GM12801 (cell line): ENCODE data around the gene NUP43.

Experiments
- CTCF ChIP-seq: IDR thresholded peaks from one replicate; pipeline ENCODE4 v1.5.1; 2011; ENCODE audit warnings: control low read depth; ENCODE audit not compliant: insufficient read length; ENCODE audit errors: extremely low read depth

NUP43 gene

GRCh38 chr6:149717588-149718458, 28.5 kb downstream of the NUP43 start, which contains the start of gene LATS1:
Gene LATS1, minus strand, starts transcription at chr6:149718101. Its CDS starts 15,975 bp downstream, at chr6:149702126.
- no peak for TF ChIP-seq CTCF

GRCh38 chr6:149717255-149717587, 29.1 kb downstream of the NUP43 start:
- TF ChIP-seq CTCF = no peak

- TF ChIP-seq CTCF = no peak
These were observed 30.0 kb downstream of the NUP43 start for GRCh38 chr6:149716181-149716963.

- no peak for TF ChIP-seq CTCF
These were observed 31.9 kb downstream of the NUP43 start for GRCh38 chr6:149714442-149714841.

GRCh38 chr6:149711711-149712110, 34.6 kb downstream of the NUP43 start:
- no peak for TF ChIP-seq CTCF

- no peak for TF ChIP-seq CTCF
These were observed 44.6 kb downstream of the NUP43 start for GRCh38 chr6:149701714-149702113.

GRCh38 chr6:149699150-149699549, 47.2 kb downstream of the NUP43 start:
- TF ChIP-seq CTCF = no peak
